Jurkat, Clone E6-1 (cell line): ENCODE results near the gene ARID3A.

Experiments
- DNase-seq: peaks from one replicate; pipeline ENCODE4 v3.0.0-alpha.2; 2011; ENCODE audit warnings: low read depth, low spot score
- H3K4me3 ChIP-seq: 2 replicates; pipeline ENCODE4 v1.5.1; 2011; ENCODE audit warnings: mild to moderate bottlenecking, low read length, control low read depth, moderate library complexity

ARID3A gene

DNA sequence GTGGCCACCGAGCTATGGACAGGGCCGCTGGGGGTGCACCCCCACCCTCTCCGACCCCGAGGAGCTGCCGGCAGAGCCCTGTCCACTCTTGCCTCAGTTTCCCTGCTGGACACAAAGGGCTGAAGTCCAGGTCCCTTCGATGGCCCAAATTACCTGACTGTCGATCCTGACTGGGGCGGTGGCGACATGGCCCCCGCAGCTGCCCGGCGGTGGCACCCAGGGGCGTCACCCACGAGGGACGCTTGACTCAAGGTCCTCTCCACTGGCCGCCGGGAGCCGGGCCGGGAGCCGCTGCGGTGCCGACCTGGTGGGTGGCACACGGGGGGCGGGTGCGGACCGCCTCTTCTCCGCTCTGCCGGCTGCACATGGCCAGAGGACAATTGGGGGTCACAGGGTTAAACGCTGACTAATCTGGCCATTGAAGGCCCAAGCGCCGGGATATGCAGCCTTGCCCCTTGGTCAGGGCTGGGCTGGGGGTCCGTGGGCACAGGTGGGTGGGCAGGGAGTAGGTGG, 16.4 kb downstream of the ARID3A start:
- no peak overlapping the region for H3K4me3 ChIP-seq
- DNase-seq: no peak

DNA sequence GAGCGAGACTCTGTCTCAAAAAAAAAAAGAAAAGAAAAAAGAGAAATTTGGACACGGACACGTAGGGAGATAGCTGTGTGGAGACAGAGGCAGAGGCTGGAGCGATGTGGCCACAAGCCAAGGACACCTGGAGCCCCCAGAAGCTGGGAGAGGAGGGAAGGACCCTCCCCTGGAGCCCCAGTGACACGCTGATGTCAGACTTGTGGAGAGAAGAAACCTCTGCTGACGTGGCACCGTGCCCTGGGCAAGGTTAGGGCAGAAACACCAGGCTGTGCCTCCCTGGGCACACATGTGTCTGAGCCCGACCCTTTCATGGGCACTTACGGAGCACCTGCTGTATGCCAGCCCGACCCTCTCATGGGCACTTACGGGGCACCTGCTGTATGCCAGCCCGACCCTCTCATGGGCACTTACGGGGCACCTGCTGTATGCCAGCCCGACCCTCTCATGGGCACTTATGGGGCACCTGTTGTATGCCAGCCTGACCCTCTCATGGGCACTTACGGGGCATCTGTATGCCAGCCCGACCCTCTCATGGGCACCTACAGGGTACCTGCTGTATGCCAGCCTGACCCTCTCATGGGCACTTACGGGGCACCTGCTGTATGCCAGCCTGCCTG, 17.8 kb downstream of the ARID3A start:
- no peak for DNase-seq
- H3K4me3 ChIP-seq: no peak overlapping the region

DNA sequence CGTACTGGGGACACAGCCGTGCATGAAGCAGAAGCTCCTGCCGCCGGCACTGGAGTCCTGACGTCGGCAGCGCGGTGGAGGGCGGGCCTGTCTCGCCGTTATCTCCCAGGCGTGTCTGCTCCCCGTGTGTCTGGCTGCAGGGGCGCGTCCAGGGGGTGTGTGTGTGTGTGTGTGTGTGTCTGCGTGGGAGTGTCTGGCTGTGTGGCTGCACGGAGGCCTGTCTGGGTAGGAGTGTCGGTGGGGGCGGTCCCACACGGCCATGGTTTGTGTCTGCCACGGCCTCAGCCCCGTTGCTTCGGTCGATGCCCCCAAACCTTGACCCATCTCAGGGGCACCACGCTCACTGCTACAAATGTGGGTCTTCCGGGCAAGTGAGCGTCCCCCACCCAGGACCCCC, 18.3 kb downstream of the ARID3A start:
- no peak overlapping the region for H3K4me3 ChIP-seq
- DNase-seq: no peak

DNA sequence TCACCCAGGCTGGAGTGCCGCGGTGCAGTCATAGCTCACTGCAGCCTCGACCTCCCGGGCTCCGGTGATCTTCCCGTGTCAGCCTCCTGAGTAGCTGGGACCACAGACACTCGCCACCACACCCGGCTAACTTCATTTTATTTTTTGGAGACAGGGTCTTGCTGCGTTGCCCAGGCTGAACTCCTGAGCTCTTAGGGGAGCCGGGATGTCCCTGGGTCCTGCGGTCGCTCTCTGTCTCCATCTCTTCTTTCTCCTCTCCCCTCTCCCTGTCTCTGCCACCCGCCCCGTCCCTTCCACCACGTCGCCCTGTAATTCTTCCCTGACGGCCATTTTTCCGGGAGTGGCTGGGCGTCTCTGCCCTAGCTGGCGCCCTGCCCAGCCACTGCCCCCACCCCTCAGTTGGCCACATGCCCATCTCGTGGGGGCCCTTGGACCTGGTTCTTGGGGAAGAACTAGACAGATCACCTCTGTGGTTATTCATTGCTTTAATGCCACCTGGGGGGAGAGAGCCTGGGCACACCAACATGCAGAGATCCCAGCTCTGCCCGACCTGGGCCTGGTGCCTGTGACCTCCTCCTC, 18.9 kb downstream of the ARID3A start:
- no peak overlapping the region for H3K4me3 ChIP-seq
- no peak for DNase-seq

DNA sequence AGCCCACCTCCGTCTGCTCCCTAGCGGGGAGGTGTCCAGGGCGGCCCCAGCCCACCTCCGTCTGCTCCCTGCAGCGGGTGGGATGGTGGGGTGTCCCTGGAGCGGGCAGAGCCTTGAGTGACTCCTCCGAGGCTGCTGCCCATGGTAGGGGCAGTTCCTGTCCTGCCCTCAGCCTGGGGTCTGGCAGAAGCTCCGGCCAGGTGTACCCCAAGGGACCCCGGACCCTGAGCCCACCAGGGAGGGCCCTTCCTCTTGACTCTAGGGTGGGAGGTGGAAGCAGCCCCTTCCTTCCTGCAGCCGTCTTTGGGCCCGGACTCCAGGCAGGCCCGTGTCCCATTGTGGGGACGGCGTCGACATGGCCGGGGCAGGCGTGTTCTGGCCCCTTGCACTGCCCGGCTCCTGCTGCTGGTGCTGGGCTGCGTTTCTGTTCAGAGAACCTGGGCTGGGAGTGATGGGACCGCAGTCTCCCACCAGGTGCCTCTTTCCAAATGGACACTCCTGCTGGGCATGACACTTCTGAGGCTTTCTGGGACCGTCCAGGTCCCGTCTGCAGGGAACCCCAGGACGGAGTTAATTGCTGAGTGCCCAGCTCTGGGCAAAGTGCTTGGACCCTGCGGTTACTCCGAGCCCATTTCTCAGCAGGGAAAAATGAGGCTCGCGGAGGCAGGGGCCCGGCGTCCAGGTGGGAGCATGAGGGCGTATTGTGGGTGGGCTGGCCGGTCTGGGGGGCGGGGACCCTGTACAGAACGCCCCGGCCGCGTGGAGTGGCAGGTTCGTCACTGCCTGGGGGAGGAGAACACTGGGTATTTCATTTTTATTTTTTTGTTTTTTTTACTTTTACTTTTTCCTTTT, 19.8 kb downstream of the ARID3A start:
- H3K4me3 ChIP-seq: no peak overlapping the region
- no peak for DNase-seq

DNA sequence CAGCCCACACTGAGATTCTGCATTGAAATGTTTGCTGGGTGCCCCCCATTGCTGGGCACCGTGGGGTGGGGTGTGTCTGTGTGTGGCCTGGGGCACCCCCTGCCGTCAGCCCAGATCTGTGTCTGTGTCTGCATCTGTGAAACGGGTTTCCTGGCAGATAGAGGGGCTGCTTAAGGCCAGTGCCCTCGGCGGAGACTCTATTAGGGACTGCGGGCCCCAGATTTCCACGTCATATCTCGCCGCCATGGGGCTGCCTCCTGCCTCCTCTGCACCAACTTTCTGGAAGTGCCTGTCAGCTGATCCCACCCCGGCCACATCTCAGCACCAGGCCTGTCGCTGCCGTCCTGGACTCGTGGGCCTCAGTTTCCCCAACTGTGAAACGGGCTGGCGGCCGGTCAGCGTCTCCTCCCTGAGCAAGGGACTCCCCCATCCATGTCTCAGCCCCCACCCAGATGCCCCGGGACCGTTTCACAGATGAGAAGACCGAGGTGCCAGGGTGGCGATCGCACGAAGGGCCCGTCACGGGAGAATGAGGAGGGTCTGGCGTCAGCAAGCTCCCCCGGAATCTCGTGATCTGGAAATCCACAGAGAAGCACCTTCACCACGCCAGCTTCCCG, 21.4 kb downstream of the ARID3A start:
- no peak overlapping the region for H3K4me3 ChIP-seq
- DNase-seq: no peak

DNA sequence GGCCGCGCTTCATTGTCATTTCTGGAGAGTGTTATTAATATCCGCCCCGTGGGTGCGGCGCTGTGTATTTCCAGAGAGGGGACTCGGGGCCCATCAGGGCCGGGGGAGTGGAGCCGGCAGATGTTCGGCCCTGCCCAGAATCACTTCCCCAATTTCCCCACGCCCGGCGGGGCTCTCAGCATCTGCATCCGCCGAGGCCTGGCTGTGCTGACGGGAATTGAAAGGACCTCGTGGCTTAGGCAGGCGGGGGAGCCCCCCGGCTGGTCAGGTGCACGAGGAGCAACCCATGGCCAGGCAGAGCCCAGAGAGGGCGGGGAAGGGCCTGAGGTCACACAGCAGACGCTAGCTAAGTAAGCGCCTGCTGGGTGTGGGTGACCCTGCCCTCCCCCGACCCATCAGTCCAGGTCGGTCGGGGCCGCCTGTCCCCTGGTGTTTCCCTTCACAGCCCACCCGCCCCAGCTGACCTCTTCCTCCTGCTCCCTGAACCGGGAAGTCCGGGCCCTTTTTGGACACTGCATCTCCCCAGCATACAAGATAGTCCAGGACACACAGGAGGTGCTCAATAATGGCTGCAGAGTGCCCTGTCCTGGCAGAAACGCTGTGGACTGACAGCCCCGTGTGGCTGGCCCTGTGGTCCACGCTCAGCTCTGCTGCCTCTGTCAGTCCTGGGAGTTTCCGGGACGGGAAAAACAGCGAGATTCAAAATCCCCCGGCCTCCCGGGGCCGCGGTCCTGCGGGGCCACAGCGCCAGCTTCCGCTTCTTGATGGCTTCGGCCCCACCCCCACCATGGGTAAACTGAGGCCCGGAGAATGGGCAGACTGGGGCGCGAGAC, 22.1 kb downstream of the ARID3A start:
- no peak for DNase-seq

DNA sequence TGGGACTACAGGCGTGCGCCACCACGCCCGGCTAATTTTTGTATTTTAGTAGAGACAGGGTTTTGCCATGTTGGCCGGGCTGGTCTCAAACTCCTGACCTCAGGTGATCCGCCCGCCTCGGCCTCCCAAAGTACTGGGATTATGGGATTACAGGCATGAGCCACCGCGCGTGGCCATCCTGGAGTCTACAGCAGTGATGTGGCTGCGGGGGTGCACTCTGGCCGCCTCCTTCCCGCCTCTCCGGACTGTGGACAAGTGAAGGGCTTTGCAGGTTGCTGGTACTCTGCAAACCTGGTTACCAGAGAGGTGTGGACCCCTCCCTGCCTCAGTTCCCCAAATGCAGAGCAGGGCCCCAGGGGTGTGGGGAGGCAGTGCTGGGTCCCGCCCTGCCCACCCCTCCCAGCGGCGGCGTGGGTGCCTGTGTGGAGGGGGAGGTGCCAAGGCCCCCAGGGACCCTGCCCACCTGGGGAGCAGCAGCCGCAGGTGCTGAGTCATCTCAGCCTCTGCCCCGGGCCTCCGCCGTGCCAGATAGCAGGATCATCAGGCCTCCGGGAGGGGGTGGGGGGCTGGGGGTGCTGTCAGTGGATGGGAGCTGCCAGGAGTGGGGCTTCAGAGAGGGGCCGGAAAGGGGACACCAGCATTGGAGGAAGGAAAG, 23.1 kb downstream of the ARID3A start:
- H3K4me3 ChIP-seq: no peak overlapping the region
- no peak for DNase-seq

More for the DNA sequence above, 22.1 kb downstream of the ARID3A start:
- no peak overlapping the region for H3K4me3 ChIP-seq

DNA sequence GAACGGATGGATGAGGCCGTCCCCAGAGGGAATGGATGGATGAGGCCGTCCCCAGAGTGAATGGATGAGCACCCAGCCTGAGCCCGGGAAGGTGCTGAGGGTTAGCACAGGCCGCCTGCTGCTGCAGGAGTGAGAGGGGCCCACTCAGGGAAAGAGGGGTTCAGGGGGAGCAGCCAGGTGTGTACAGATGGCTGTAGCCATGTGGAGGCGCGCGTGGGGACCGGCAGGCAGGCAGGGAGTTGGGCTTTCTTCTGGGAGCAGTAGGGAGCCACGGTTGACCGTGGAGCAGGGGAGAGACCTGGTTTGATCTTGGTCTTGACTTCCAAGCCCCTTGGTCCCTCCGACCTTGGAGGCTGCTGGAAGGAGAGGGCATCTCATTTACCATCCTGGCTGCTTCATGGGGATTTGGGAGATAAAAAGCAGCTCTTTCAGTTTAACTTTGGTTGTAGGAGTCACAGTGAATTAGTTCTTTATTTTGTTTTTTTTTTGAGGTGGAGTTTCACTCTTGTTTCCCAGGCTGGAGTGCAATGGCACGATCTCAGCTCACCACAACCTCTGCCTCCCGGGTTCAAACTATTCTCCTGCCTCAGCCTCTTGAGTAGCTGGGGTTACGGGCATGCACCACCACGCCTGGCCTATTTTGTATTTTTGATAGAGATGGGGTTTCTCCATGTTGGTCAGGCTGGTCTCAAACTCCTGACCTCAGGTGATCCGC, 24.7 kb downstream of the ARID3A start:
- no peak for DNase-seq
- H3K4me3 ChIP-seq: no peak overlapping the region

DNA sequence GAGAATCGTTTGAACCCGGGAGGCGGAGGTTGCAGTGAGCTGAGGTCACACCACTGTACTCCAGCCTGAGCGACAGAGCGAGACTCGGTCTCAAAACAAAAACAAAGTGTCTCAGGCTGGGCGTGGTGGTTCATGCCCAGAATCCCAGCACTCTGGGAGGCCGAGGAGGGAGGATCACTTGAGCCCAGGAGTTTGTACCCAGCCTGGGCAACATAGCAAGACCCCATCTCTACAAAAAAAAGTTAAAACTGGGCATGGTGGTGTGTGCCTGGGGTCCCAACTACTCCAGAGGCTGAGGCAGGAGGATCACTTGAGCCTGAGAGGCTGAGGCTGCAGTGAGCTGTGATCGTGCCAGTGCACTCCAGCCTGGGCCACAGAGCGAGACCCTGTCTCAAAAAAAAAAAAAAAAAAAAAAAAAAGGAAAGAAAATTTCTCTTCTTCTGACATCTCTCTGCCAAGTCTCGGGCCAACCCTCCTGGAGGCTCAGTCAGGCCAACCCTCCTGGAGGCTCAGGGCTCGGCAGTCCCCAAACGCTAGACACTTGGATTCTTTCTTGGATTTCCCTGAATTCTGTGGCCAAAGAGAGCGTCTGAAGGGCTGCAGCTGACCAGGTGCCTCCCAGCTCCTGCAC, 26.3 kb downstream of the ARID3A start:
- no peak for DNase-seq
- H3K4me3 ChIP-seq: no peak overlapping the region

DNA sequence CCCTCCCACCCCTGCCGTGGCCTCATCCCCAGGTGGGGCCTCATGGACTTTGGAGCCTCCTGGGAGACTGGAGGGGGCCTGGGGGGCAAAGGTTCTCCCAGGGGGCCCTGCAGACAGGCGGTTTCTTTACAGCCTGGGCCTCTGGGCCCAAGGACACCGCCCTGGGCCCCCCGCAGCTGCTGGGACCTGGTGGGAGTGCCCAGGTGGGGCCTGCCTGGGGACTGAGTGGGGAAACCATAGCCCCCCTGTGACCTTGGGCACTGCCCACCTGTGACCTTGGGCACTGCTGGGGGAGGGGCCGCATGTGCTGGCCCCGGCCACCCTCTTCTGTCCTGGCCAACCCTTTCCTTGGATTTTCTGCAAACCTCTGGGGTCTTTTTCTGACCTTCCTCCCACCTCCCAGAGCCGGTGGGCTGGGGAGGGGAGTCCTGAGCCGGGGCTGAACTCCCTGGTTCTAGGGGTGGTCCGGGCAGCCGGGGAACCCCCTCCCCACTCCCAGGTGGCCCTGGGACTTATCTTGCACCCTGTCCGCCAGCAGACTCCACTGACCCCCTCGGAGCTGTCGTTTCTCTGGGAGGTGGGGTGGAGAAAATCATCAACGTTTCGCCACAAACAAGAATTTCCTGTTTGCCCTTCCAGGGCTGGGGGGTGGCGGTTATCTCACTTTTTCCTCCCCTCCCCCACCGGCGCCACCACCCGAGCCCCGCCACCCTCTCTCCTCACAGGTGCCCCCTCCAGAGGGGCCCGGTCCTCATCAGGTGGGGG, 27.0 kb downstream of the ARID3A start:
- H3K4me3 ChIP-seq: no peak overlapping the region
- no peak for DNase-seq

DNA sequence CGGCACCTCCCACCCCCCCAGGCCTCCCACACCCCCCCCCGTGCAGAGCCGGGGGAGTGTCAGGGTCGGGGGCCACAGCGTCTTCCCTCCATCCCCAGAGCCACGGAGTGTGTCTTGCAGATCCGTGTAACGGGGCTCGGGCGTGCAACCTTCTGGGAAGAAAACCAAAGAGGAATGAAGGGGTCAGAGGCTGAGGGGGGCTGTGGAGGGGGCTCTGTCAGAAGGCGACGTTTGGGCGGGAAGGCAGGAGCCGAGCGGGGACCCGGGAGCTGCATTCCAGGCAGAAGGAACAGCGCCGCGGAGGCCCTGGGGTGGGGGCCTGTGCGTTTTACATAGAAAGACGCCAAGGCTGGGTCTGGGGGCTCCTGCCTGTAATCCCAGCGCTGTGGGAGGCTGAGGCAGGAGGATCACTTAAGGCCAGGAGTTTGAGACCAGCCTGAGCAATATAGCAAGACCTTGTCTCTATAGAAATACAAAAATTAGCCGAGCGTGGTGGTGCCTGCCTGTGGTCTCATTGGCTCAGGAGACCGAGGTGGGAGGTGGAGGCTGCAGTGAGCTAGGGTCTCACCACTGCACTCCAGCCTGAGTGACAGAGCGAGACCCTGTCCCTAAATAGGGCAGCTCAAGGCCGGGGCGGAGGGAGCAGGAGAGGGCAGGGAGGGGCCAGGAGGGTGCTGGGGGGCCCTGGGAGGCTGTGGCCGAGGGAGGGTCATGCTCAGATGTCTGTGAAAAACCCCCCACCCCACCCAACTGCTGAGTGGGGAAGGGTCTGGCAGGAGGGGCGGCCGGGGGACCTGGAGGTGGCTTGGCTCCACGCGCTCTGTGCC, 27.8 kb downstream of the ARID3A start:
- no peak overlapping the region for H3K4me3 ChIP-seq
- DNase-seq: no peak

DNA sequence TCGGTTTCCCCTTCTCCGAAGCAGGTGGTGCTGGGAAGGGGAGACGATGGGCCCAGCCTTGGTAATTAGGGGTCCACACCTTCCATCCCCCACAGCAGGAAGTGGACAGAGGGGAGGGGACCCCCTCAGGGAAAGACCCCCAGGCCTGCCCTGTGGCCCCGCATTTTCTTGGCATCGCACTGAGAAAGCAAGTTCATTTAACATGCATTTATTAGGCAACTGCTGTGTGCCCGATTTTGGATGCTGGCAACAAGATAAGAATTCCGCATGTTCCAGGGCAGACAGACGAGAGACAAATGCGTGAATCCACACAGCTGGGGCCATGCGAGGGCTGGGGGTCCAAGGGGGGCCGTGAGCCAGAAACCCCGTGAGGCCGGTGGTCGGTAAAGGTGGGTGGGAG, 28.4 kb downstream of the ARID3A start:
- no peak overlapping the region for H3K4me3 ChIP-seq
- DNase-seq: no peak

DNA sequence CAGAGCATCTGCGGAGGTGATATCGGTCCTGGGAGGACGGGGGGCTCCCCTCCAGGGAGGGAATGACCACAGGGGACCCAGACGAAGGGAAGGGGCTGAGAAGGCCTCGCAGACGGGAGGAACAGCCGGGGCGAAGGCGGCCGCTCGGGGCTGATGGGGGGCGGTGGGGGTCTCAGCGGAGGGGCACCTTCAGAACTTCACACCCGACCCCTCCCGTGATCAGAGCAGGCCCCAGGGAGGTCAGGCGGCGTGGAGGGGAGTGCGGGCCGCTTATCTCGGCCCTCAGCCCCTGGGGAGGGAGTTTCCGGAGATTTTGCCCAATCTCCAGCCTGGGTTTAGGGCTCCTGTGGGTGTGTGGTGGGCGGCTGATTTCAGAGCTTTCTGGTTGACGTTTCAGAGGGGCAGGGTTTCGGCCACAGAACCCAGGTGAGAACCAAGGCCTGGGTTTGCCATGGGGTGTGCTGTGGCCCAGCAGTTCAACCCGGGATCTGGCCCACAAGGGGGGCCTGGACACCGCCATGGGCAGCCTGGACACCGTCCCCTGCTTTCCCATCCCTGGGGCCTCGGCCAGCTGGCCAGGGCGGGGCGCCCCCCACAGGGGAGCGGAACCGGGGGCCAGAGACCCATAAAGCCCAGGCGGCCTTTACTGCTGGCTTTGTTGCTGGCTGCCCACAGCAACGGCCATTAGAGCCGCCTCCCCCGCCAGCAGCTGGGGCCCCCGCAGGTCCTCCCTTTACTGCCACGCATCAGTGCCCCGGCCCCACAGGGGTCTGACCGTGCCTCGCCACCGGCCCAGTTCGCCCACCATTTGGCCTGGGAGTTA, 29.0 kb downstream of the ARID3A start:
- no peak overlapping the region for H3K4me3 ChIP-seq

More for the DNA sequence above, 29.0 kb downstream of the ARID3A start:
- no peak for DNase-seq
